HG02610 (cell line): ENCODE measurements around the gene ZSCAN30.

Experiments
- ATAC-seq: cut with Tn5 transposase; IDR thresholded peaks from one replicate; pipeline ENCODE4 v1.9.1; 2021; ENCODE audit warnings: mild to moderate bottlenecking, moderate library complexity; ENCODE audit not compliant: unreplicated experiment

The ZSCAN30 gene

DNA sequence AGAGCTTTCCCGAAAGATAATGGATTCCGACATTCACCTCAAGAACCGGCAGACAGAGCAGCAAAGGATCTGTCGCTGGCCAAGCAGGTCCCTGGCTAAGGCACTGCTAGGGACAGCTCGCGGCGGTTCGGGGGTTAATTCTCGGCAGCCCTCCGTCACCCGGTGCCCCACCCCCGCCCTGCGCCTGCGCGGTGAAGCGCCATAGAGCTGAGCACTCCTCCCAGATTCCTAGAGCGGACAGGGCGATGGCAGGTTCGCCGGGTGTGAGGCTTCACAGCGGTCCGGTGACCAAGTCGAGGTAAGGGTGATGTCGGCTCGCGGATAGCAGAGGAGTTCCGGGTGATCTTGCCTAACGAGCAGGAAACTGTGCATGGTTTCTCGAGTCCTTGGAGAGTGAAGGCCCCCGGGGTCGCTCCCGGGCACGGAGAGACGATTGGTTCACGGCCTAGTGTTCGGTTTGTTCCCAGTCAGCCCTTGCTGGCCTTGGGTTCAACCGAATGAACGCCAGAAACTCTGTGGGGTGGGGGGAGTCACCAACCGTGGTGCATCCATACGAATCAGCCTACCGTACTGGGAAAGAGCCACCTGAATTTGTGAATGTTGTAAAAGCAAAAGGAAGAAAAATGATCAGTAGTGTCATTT lies at the start of gene ZSCAN30:
Gene ZSCAN30, minus strand, starts transcription at position 136 of the 642 bp plus-strand sequence. CDS start 25,877 bp downstream, outside the sequence.
- ATAC-seq, result peak; percentile 91

DNA sequence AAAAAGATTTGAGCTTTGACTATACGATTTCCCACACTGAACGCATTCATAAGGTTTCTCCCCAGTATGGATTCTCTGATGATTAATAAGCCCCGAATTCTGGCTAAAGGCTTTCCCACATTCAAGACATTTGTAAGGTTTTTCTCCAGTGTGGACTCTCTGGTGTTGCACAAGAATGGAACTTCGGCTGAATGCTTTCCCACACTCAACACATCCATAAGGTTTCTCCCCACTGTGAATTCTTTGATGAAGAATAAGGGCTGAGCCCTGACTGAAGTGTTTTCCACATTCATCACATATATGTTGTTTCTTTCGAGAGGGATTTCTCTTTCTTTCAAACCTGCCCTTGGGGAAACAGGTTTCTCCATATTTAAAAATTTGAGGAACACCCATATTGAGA lies 47.3 kb upstream of the ZSCAN30 start:
- ATAC-seq, result no peak

DNA sequence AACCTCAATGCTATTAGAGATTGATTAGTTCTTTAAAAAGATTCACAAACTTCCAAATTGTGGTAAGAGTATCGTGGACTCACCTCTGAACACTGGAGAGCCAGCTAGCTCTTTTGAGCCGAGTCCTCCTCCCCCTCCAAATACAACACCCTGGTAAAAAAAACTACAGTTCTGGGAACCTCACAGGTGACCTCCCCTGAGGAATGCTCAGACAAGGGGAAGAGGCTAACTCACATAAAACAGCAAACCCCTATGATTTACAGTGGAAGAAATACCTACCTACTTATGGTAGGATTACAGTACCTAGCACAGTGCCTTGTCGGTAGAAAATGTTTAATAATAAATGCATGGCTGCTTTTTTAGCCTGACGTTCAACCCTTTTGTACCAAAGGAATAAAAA lies 45.8 kb upstream of the ZSCAN30 start:
- ATAC-seq, result no peak

DNA sequence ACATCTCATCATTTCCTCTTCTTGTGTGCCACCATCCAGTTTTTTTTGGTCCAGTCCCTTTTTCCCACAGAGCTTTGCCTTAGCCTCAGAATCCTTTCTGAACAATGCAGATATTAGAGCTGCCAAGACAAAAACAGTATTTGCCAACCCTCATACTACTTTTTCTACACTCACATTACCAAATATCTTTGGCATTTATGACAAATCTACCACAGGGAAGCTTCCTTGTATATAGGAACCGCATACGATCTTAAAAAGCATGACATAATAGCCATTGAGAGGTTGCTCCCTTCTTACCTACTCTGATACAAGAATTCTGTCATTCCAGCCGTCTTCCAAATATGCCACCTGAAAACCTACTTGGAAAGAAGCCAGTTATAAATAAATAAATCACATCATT lies 44.8 kb upstream of the ZSCAN30 start:
- ATAC-seq, result no peak

DNA sequence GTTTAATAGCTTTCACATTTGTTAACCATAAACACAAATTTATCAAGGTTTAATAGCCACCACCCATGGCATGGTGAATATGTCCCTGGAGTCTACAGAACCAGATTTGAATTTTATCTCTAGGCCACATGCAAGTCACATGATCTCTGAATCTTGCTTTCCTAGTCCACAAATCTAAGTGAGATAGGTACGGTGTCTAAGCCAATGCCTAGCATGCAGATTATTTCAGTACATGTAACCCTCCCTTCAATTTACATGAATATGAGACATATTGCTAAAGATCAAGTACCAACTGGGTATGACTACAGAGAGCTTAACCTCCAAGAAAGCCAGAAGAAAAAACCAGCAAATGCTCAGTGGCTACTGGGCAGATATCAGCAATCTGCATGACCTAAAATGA lies 44.2 kb upstream of the ZSCAN30 start:
- no peak for ATAC-seq

DNA sequence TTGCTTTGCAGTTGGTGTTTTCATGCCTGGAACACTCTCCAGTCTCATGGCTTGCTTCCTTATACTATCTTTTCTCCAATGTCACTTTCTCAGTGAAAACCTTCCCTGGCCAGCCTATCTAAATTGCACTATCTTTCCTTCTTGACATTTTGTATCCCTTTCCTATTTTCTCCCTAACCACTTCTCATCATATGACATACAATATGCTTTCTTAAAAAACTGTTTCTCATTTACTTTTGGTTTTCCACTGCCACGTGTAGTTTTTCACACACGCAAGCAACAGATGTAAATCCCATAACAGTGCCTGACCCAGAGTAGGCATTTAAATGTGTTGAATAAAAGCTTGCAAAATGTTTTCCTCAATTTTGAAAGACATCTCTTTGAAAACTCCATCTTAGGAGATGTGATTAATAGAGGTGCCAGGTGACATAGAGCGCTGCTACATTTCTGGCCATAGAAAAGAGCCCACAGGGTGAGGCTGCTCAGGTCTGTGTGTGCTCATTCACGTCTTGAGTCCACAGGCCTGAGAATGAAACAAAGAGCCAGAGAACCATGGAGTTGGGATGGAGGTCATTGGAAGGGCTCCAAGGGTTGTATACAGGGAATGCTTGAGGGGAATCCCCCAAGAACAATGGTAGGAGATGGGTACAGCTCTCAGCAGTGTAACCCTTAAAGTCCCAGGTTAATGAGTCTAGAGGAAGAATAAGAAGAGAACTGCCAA lies 41.5 kb upstream of the ZSCAN30 start:
- ATAC-seq, result no peak

DNA sequence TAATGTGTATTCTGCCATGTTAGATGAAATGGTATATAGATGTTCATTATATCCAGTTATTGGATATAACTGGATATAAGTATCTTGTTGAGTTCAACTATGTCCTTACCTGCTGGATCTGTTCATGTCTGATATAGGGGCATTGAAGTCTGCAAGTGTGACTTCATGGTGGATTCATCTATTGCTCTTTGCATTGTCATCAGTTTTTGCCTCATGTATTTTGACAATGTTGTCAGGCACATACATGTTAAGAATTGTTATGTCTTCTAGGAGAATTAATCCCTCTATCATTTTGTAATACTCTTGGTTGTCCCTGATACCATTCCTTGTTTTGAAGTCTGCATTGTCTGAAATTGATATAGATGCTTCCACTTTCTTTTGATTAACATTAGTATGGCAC lies 38.8 kb upstream of the ZSCAN30 start:
- ATAC-seq, result no peak

DNA sequence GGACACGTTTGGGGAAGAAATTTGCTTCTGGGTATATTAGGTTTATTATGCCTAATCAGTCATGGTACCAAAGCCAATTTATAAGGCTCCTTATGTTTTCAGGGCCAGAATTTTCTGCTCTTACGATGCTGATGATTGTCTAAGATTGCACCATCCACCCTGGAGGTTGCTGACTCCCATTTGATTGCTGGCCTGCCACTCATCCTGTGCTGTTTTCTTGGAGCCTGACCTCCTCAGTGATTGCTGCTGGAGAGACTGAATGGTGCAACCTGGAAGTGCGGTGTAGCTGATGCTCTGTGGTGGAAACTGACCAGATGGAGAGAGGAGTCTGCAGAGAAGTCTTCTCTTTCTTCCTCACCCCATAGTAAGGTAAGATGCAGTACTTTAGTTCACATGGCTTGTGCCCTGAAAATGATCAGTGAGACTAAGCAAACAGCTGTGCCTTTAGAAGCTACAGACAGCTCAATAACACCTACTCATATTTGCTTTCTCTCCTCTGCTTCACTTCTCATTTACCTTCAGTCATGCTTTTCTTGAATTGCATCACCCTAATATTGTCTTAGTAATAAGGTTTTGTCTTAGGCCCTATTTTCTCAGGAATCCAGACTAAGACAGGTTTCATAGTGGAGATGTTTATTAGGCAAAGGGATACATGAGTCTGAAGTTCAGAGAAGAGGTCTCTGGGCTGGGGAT lies 36.8 kb upstream of the ZSCAN30 start:
- ATAC-seq, result no peak

DNA sequence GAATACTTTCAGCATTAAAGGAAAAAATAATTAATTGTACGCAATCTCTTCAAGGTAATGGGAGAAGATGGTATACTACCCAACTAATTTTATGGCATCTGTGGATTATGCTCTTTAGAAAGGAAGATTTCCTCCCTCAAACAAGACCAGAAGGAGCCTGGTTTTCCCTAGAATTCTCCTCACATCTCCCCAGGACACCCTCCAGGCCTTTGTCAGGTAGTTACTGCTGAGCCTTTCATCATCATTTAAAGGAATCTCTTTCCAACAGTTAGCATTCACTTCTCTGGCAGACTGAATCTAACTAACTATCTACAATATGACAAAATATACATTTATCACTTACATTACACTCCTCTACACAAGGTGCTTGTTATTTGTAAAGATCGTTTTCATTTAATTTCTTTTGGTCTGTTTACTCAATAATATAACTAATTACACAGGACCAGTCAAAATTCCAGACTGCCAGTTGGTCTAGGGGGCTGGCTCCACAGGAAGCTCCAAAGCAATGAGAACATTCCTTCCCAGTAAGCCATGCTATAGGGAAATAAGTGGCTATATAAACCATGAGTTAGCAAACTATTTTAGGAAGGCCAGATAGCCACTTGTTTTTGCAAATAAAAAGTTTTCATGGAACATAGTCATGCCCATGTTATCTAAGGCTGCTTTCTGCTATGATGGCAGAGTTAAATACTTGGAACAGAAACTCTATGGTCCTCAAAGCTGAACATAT lies 35.1 kb upstream of the ZSCAN30 start:
- ATAC-seq, result no peak

DNA sequence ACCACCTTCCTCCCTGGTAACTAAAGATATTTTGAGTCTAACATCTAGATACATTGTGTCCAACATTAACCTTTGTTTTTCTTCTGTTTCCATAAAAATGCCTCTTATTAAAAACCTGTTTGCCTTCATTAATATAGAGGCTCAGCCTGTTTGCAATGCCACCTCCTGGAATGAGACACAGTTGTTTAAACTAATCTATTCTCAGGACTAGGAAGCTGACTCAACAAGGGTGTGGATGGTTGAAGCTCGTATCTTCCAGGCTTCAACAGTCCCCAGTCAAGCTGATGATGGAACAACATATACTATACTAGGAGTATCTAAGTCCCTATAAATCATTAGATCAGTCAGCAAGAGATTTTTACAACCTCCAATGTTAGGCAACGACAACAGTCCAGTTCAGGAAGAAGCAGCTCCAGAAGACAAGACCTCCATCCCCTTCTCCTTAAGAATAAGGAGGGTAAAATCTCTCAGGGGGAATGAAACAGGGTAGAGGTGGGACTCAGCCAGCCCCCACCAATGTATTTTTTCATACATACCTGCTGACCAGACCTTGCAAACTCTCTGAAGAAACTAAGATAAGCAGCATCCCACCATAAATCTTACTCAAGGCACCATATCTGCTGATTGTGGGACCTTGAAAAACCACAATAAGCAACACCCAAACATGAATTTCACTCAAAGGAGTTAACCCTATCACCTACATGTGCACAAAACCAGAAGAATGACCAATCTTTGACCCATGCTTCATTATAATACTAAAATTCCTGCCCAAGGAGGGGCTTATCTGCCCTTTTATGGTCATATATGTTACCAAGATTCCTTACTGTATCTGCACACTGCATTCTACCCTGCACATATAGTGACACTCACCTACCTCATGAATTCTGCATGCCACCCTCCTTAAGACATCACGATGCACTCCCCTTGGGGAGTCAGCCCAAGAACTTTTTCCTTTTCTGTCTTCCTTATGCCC lies 32.7 kb upstream of the ZSCAN30 start:
- no peak for ATAC-seq

DNA sequence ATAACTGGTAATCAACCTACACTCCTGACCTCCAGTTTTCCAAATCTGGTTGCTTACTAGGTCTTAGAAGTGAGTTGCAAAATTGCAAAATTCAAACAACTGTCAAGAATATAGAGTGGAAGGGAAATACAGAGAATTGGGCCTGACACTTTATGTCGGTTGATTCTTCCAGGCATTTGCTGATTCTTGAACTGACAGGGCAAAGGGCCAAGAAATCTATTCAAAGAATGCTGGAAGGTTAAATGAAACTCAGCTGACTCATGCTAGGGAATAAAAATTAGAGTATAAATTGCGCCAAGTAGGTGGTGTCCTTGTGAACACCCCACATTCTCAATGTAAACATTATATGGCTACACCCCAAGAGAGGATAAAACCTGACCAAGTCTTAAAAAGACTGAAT lies 21.5 kb upstream of the ZSCAN30 start:
- no peak for ATAC-seq

DNA sequence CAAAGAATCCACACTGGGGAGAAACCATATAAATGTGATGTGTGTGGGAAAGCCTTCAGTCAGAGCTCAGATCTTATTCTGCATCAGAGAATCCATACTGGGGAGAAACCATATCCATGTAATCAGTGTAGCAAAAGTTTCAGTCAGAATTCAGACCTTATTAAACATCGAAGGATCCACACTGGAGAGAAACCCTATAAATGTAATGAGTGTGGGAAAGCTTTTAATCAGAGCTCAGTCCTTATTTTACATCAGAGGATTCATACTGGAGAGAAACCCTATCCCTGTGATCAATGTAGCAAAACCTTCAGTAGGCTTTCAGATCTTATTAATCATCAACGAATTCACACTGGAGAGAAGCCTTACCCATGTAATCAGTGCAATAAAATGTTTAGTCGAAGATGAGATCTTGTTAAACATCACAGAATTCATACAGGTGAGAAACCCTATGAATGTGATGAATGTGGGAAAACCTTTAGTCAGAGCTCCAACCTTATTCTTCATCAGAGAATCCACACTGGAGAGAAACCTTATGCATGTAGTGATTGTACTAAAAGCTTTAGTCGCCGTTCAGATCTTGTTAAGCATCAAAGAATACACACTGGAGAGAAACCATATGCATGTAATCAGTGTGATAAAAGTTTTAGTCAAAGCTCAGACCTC lies 16.7 kb upstream of the ZSCAN30 start:
- ATAC-seq, result no peak

DNA sequence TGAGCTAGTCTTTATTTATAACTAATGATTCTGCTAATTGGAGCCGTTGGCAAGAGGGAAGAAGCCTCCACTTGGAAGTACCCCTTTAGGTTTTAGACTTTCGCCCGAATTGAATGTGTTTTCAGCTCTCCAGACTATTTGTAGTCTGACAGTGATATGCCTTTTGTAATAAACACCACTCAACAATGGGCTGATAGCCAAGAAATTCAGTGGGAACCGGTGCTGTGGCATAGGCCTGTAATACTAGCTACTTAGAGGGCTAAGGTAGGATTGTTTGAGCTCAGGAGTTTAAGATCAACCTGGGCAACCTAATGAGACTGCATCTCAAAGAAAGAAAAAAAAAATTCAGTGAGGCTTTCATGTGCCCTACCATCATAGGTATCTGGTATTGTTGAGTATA lies 13.6 kb upstream of the ZSCAN30 start:
- ATAC-seq, result no peak

DNA sequence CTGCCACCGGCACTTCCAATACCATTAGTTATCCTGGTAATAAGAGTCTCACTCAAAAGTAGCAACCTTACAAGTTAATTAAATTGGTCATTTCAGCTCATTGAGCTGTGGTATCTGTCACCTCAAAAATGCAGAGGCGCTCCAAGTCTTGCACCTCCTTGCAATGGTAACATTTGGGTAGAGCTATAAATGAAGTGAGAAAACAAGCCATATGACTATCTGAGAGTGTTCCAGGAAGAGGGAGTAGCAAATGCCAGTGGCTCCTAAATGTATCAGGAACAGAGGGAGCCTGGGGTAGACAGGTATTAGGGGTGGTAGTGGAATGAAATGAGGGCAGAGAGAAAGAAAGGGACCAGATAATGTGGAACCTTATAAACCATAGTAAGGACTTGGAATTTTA lies 6.0 kb upstream of the ZSCAN30 start:
- no peak for ATAC-seq

DNA sequence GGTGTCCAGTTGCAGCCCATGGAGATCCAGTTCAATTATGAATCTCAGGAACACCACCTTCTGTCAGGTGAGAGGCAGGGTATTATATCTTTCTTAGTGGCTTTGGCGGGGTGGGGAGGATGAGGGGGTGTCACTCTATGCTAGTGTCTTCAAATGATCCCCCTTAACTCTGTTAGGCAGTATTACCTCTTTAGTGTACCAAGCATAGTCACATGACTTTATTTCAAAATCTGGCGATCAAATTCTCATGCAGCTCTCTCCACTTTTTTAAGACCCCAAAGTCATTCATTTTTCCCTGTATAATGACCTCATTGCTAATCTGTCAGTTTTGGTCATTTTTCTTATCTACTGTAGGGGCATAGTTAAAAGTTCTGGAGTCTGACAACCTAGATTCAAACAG lies 1.1 kb upstream of the ZSCAN30 start:
- ATAC-seq, result no peak

DNA sequence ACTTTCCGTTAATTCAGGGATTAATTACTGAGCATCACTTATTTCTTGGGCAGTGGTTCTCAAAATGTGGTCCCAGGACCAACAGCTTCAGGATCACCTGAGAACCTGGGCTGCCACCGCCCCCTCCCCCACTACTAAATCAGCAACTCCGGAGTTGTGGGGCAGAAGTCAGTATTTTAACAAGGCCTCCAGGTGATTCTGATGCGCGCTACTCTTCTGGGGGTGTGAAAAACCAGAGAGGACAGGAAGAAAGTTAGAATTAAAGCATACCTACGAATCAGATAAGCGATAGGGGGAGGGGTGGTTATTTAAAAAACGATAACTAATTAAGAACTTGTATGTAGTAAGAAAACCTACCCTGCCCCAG lies 319 bp downstream of the ZSCAN30 start:
- peak; percentile 10 for ATAC-seq

DNA sequence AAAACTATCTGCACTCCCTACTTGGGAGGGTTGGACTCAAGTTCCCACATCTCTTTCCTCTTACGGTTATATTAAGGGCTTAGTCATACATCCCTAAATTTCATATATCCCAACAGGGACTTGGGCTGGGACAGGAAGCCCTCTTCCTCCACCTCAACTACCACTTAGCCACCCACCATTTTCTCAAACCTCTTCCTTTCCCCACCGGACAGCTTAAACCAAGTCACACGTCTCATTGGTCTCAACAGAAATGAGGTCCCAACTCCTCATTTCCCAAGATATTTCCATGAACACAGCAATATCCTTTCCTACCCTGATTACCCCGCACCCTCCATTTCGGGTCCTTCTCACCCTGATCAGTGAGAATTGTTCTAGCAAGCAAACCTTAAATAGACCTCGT lies 736 bp downstream of the ZSCAN30 start:
- ATAC-seq, result no peak

DNA sequence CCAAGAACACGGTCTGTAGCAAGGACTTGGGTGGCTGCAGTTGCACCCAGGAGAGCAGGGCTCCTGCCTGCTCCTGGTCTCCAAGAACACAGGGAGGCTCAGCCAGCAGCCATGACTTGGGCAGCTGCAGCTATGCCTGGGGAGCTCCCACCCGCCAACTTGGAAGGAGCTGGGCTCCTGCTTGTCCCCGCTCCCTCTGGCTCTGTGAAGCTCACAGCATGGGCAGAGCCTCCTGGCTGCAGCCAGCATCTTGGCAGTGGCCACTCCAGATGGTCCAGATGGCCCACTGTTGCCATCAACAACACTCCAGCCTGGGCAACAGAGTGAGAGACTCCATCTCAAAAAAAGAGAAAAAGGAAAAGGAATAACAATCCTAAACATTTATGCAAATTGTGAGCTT lies 5.2 kb downstream of the ZSCAN30 start:
- no peak for ATAC-seq

DNA sequence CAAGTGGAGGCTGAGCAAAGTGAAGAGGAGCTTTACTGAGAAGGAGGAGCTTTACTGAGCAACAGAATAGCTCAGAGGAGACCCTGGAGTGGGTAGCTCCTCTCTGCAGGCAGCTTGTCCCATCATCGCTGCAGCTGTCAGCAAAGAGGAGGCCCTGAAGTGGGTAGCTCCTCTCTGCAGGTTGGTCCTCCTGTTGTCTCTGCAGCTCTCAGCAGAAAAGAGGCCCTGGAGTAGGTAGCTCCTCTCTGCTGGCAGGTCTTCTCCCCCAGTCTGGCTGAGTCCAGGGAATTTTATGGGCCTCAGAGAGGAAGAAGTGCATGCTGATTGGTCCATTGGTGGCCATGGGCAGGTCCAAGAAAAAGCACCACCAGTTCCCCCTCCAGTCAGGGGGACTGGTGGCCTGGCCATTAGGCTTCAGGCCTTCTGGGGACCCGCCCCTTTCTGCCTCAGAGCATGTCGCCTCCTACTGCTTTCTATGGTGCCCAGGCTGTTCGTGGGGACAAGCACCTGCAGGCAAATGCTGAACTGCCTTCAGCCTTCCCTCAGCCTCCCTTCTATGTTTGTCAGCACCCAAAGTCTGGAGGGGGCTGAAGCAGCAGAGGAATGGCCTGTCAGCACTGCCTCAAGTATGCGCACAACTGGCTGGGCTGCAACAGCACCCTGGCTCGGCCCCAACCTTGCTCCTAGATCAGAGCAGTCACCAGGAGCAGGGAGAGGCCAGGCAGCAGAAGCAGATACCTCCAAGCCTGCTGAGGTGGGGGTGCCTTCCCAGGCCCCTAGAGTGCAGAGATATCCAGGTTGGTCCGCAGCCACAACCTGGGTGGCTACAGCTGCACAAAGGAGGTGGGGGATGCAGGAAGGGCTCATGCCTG lies 5.9 kb downstream of the ZSCAN30 start:
- ATAC-seq, result no peak
